Mammary epithelial cell (primary cell): ENCODE results near the gene CSF2RB.

Experiments
- CTCF ChIP-seq, 2 donors: IDR thresholded peaks in 1 of 2; conservative IDR thresholded peaks in 1 of 2; 2 replicates each; pipeline ENCODE4 v1.5.1; 2011 to 2012; ENCODE audit warnings: inconsistent platforms in 2 of 2, low read length in 2 of 2, mild to moderate bottlenecking in 2 of 2, control low read depth in 1 of 2, low read depth in 1 of 2; ENCODE audit not compliant: insufficient read depth in 1 of 2; ENCODE audit errors: extremely low read depth in 1 of 2
- EZH2 ChIP-seq: IDR thresholded peaks from 2 replicates; pipeline ENCODE4 v1.6.1; 2012; ENCODE audit warnings: low read length, inconsistent platforms, borderline replicate concordance

- TF ChIP-seq CTCF (conservative IDR thresholded peaks at IDR 0.05 in 1 of 2, IDR thresholded peaks at IDR 0.05 in 1 of 2; ENCODE audit: extremely low read depth in 1 of 2, insufficient read depth in 1 of 2, low read depth in 1 of 2, low read length in 2 of 2), result no peak
- no peak for TF ChIP-seq EZH2
Measured at GRCh38 chr22:36922105-36922608, 8.7 kb downstream of the CSF2RB start.
